Measurements from ENCODE around the gene GRIP2. TPM values are rescaled to one million over a fixed set of nuclear protein-coding genes. Genes with fewer than 3 reads are reported as not detected.
"Not testable (repeated sequence)": the region's sequence is repeated elsewhere in the genome, so short reads cannot be mapped to it uniquely, and the experiment has no call there.

Gene GRIP2
- total RNA-seq, 1 donor from 2014 or later, result 11.2 TPM

DNA sequence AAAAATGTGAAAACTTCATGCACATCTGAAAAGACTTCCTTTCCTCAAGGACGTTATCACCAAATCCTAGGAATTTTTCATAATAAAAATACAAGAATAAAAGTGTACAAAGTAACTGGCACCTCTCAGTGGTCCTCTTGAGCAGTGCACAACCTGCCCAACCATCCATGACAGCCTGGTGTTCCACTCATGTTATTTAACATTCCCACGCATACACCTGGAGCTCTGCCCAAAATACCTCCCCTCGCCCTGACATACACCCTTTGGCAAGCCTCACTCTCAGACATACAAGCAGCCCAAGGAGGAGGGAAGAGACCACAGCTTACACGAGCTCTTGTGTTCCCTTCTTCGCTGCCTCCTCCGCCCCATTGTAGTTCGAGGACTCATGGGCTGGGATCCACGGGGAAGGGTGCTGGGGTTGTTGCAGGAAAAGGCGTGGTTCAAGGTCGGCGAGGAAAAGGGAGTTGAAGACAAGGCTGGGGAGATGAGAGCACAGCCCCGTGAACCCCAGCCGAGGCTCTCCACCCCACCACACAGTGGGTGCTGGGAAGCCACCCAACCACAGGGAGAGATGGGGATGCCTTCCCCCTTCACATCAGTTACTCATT, 23.3 kb downstream of the GRIP2 start:
- H3K9me3 Mint-ChIP-seq (ENCODE audit: low read depth), result no peaks in the 10 kb centered on the region
- H3K4me1 Mint-ChIP-seq (ENCODE audit: low read depth), result no peaks in the 10 kb centered on the region
- no peak overlapping the region for H3K27ac Mint-ChIP-seq
- H3K4me3 Mint-ChIP-seq (ENCODE audit: low read depth), result no peak overlapping the region
- H3K27me3 Mint-ChIP-seq, result peaks cover 2% of the 10 kb centered on the region
- TF ChIP-seq, protein P1, sequence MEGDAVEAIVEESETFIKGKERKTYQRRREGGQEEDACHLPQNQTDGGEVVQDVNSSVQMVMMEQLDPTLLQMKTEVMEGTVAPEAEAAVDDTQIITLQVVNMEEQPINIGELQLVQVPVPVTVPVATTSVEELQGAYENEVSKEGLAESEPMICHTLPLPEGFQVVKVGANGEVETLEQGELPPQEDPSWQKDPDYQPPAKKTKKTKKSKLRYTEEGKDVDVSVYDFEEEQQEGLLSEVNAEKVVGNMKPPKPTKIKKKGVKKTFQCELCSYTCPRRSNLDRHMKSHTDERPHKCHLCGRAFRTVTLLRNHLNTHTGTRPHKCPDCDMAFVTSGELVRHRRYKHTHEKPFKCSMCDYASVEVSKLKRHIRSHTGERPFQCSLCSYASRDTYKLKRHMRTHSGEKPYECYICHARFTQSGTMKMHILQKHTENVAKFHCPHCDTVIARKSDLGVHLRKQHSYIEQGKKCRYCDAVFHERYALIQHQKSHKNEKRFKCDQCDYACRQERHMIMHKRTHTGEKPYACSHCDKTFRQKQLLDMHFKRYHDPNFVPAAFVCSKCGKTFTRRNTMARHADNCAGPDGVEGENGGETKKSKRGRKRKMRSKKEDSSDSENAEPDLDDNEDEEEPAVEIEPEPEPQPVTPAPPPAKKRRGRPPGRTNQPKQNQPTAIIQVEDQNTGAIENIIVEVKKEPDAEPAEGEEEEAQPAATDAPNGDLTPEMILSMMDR (IDR thresholded peaks at IDR 0.05; ENCODE audit: unreplicated experiment), result no peak
- no peak for DNase-seq (ENCODE audit: low spot score, unreplicated experiment)
- H3K36me3 Mint-ChIP-seq (ENCODE audit: insufficient read depth), result no peaks in the 10 kb centered on the region

GRCh38 chr3:14515526-14515925, 24.6 kb downstream of the GRIP2 start:
- not testable (repeated sequence) for H3K27ac Mint-ChIP-seq; H3K9me3 Mint-ChIP-seq (ENCODE audit: low read depth); H3K4me1 Mint-ChIP-seq (ENCODE audit: low read depth)

DNA sequence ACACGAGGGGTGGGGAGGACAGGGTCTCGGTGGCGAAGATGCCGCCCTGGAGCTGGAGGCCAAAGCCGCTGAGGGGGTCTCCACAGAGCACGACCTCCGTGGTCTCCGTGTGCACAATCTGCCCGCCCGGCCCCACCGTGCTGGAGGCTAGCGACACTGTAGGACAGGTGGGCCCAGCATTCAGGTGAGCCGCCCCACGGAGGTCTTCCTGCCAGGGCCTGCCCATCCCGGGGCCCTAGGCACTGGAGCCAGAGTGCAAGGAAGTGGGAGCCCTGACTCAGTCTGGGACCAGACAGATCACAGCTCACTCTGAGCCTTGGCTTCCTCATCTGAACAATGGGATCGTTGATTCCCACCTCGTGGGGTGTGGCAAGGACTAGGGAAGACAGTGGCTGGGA, 25.8 kb downstream of the GRIP2 start:
- H3K4me1 Mint-ChIP-seq (ENCODE audit: low read depth), result no peaks in the 10 kb centered on the region
- no peak for DNase-seq (ENCODE audit: low spot score, unreplicated experiment)
- no peaks in the 10 kb centered on the region for H3K36me3 Mint-ChIP-seq (ENCODE audit: insufficient read depth)
- H3K27ac Mint-ChIP-seq, result no peak overlapping the region
- TF ChIP-seq, protein P1 (IDR thresholded peaks at IDR 0.05; ENCODE audit: unreplicated experiment), result no peak
- H3K4me3 Mint-ChIP-seq (ENCODE audit: low read depth), result no peak overlapping the region
- no peaks in the 10 kb centered on the region for H3K9me3 Mint-ChIP-seq (ENCODE audit: low read depth)
- peaks cover 7% of the 10 kb centered on the region for H3K27me3 Mint-ChIP-seq

More at GRCh38 chr3:14515526-14515925, 24.6 kb downstream of the GRIP2 start:
- DNase-seq (ENCODE audit: low spot score, unreplicated experiment); H3K4me3 Mint-ChIP-seq (ENCODE audit: low read depth); H3K27me3 Mint-ChIP-seq; H3K36me3 Mint-ChIP-seq (ENCODE audit: insufficient read depth): not testable (repeated sequence)

GRCh38 chr3:14513566-14514322, 26.4 kb downstream of the GRIP2 start:
- no peak for DNase-seq (ENCODE audit: low spot score, unreplicated experiment)
- Mint-ChIP-seq H3K27me3 (peaks cover 7% of the 10 kb centered on the region), H3K9me3 (ENCODE audit: low read depth) (no peaks in the 10 kb centered on the region), H3K4me1 (ENCODE audit: low read depth) (no peaks in the 10 kb centered on the region), H3K27ac (no peak overlapping the region), H3K4me3 (ENCODE audit: low read depth) (no peak overlapping the region), H3K36me3 (ENCODE audit: insufficient read depth) (no peaks in the 10 kb centered on the region)
- TF ChIP-seq, protein P1 (IDR thresholded peaks at IDR 0.05; ENCODE audit: unreplicated experiment), result no peak

DNA sequence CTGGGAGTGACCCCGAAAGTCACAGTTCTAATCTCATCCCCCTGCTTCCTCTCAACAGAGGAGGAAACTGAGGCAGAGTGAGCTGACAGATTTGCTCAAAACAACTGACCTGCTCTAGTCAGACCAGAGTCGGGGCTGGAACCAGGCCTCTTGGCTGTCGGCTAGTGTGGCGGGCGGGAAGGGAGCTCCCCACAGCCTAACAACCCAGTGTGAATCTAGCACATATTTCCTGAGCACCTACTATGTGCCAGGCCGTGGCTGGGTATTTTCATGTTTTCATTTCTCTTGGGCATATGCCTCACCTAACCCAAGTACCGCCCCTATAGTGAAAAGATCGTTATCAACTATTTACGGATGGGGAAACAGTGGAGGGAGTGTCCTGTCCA, 27.2 kb downstream of the GRIP2 start:
- Mint-ChIP-seq H3K4me3 (ENCODE audit: low read depth) (no peak overlapping the region), H3K36me3 (ENCODE audit: insufficient read depth) (no peaks in the 10 kb centered on the region), H3K4me1 (ENCODE audit: low read depth) (no peaks in the 10 kb centered on the region), H3K27ac (no peak overlapping the region), H3K27me3 (peaks cover 7% of the 10 kb centered on the region), H3K9me3 (ENCODE audit: low read depth) (no peaks in the 10 kb centered on the region)
- TF ChIP-seq, protein P1 (IDR thresholded peaks at IDR 0.05; ENCODE audit: unreplicated experiment), result no peak
- DNase-seq (ENCODE audit: low spot score, unreplicated experiment), result no peak

Data from progenitor cell of endocrine pancreas (in vitro differentiated cells).